ENCODE data around the gene CETN3. TPM values are rescaled to one million over a fixed set of nuclear protein-coding genes. Genes with fewer than 3 reads are reported as not detected.

Gene CETN3
- total RNA-seq, 1 experiment from 2014 or later: 38.5 TPM

- no peak for DNase-seq
Observed at GRCh38 chr5:90410178-90410762, 714 bp upstream of the CETN3 start.

GRCh38 chr5:90408571-90409317 lies 812 bp downstream of the CETN3 start:
- H3K4me1 ChIP-seq: peaks cover 9% of the 10 kb centered on the region; the same call in 1 of the 2 replicates
- POLR2A ChIA-PET: interaction anchor here (2.2 kb wide), 1 partner anchor 65 kb away, joined by 11 read pairs; the partner anchor contains the start of genes MBLAC2 and POLR3G

More at GRCh38 chr5:90410178-90410762, 714 bp upstream of the CETN3 start:
- H3K27ac Mint-ChIP-seq (ENCODE audit: unreplicated experiment): no peak overlapping the region
- no peaks in the 10 kb centered on the region for H3K27me3 Mint-ChIP-seq (ENCODE audit: insufficient read depth, unreplicated experiment)
- H3K36me3 ChIP-seq (ENCODE audit: control insufficient read depth, insufficient read depth, low read length): no peaks in the 10 kb centered on the region
- no peaks in the 10 kb centered on the region for H3K9me3 ChIP-seq
- no peaks in the 10 kb centered on the region for H3K9me3 Mint-ChIP-seq (ENCODE audit: unreplicated experiment)
- POLR2A ChIA-PET: interaction anchor here (0.6 to 2.2 kb wide), 7 partner anchors 11 to 143 kb away, joined by 3 to 11 read pairs (median 5); partner anchors contain the start of genes MBLAC2 and POLR3G
- intact Hi-C loops (cut with micrococcal nuclease; ENCODE audit: unreplicated experiment): loop anchor here (1.0 kb wide), 1 partner anchor 11 kb away; no protein-coding TSS in a partner anchor
- peak overlapping the region; percentile 48 for H3K4me3 ChIP-seq (ENCODE audit: low read depth, low read length)
- H3K36me3 Mint-ChIP-seq (ENCODE audit: insufficient read depth, unreplicated experiment): peaks cover 8% of the 10 kb centered on the region
- CTCF ChIA-PET: interaction anchor here (0.5 to 1.6 kb wide), 6 partner anchors 11 to 916 kb away, joined by 3 to 7 read pairs (median 4); partner anchors contain the start of genes LYSMD3, MBLAC2 and POLR3G
- H3K4me1 ChIP-seq: peaks cover 9% of the 10 kb centered on the region; the same call in 1 of the 2 replicates
- BruUV-seq (replicated peaks): TSS peak; percentile 94
- H3K4me3 Mint-ChIP-seq (ENCODE audit: unreplicated experiment): no peak overlapping the region
- H3K4me1 Mint-ChIP-seq (ENCODE audit: low read depth, unreplicated experiment): peaks cover 14% of the 10 kb centered on the region
- H3K27me3 ChIP-seq (replicated peaks; ENCODE audit: control insufficient read depth, insufficient read depth, low read length): no peaks in the 10 kb centered on the region
- TF ChIP-seq CTCF (IDR thresholded peaks at IDR 0.05; ENCODE audit: insufficient read depth in 1 of 2, low read depth in 1 of 2, low read length in 1 of 2, severe bottlenecking in 1 of 2, unreplicated experiment in 1 of 2): no peak

More at GRCh38 chr5:90408571-90409317, 812 bp downstream of the CETN3 start:
- peaks cover 14% of the 10 kb centered on the region for H3K4me1 Mint-ChIP-seq (ENCODE audit: low read depth, unreplicated experiment)
- no peak overlapping the region for H3K4me3 Mint-ChIP-seq (ENCODE audit: unreplicated experiment)
- no peak overlapping the region for H3K27ac Mint-ChIP-seq (ENCODE audit: unreplicated experiment)
- H3K36me3 ChIP-seq (ENCODE audit: control insufficient read depth, insufficient read depth, low read length): no peaks in the 10 kb centered on the region
- no peaks in the 10 kb centered on the region for H3K27me3 ChIP-seq (replicated peaks; ENCODE audit: control insufficient read depth, insufficient read depth, low read length)
- no peaks in the 10 kb centered on the region for H3K27me3 Mint-ChIP-seq (ENCODE audit: insufficient read depth, unreplicated experiment)
- TSS peak; percentile 82 for BruUV-seq (replicated peaks)
- intact Hi-C loops (cut with micrococcal nuclease; ENCODE audit: unreplicated experiment): loop anchor here (1.0 kb wide), 2 partner anchors 66 to 121 kb away; partner anchors contain the start of genes LYSMD3, MBLAC2 and POLR3G
- CTCF ChIA-PET: interaction anchor here (1.2 kb wide), 1 partner anchor 121 kb away, joined by 3 read pairs; the partner anchor contains the start of gene LYSMD3
- TF ChIP-seq CTCF (IDR thresholded peaks at IDR 0.05; ENCODE audit: insufficient read depth in 1 of 2, low read depth in 1 of 2, low read length in 1 of 2, severe bottlenecking in 1 of 2, unreplicated experiment in 1 of 2): no peak
- H3K4me3 ChIP-seq (ENCODE audit: low read depth, low read length): peak overlapping the region; percentile 82
- no peaks in the 10 kb centered on the region for H3K9me3 Mint-ChIP-seq (ENCODE audit: unreplicated experiment)
- DNase-seq: peak in 1 of 2 experiments; percentile 24
- peaks cover 12% of the 10 kb centered on the region for H3K36me3 Mint-ChIP-seq (ENCODE audit: insufficient read depth, unreplicated experiment)
- no peaks in the 10 kb centered on the region for H3K9me3 ChIP-seq
